B cell (primary cell): ENCODE results near the gene NLGN1.

Experiments
- EZH2 ChIP-seq: IDR thresholded peaks from 2 replicates; pipeline ENCODE4 v1.6.1; 2012; ENCODE audit warnings: borderline replicate concordance, low read depth, mild to moderate bottlenecking, moderate library complexity, low read length; ENCODE audit not compliant: insufficient read depth, poor library complexity, severe bottlenecking
- TF ChIP-seq, protein P1 (sequence below): fragments of 200-600 bp; IDR thresholded peaks from one replicate; pipeline ENCODE4 v1.8.0; 2022; ENCODE audit warnings: antibody characterized with exemption, mild to moderate bottlenecking

DNA sequence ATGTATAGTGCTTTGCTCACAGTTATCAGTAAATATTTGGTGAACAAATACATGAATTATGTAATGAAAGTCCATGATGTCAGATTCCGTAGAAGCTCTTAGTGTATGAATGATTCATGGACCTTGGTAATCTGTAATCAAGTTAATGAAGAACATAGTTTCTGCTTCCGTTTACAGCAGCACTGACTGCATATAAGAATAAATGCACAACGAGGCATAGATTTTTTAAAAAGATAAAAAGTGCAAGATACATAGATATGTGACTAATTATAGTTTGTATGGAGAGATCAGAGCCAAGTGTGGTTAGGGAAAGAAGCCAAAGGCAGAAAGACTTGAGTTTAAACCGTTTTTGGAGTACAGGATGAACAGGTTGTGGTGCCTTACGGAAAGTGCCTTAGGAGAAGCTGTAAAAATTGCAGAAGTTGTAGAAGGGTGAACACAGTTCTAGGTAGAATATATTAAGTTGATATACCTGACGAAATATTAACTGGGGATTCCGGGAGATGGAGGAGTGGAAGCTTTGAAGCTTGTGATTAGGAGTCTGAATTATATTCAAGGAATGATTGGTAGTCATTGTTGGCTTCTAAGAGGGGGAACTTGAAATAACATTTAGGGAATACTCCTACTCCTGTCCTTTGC is 293.1 kb downstream of the NLGN1 start:
- TF ChIP-seq, protein P1, sequence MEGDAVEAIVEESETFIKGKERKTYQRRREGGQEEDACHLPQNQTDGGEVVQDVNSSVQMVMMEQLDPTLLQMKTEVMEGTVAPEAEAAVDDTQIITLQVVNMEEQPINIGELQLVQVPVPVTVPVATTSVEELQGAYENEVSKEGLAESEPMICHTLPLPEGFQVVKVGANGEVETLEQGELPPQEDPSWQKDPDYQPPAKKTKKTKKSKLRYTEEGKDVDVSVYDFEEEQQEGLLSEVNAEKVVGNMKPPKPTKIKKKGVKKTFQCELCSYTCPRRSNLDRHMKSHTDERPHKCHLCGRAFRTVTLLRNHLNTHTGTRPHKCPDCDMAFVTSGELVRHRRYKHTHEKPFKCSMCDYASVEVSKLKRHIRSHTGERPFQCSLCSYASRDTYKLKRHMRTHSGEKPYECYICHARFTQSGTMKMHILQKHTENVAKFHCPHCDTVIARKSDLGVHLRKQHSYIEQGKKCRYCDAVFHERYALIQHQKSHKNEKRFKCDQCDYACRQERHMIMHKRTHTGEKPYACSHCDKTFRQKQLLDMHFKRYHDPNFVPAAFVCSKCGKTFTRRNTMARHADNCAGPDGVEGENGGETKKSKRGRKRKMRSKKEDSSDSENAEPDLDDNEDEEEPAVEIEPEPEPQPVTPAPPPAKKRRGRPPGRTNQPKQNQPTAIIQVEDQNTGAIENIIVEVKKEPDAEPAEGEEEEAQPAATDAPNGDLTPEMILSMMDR: no peak
- no peak for TF ChIP-seq EZH2
